IPS-20b (cell line): ENCODE results near the gene FLNC.

Experiments used
- H3K27ac ChIP-seq: one replicate; pipeline ENCODE4 v1.5.1; 2013; ENCODE audit warnings: low read length
- H3K27me3 ChIP-seq: 2 replicates; pipeline ENCODE4 v1.6.1; 2013; ENCODE audit warnings: mild to moderate bottlenecking, low read length, inconsistent platforms; ENCODE audit not compliant: insufficient read depth
- H3K36me3 ChIP-seq: 2 replicates; pipeline ENCODE4 v1.6.1; 2013; ENCODE audit warnings: low read depth, mild to moderate bottlenecking, inconsistent platforms, low read length, moderate library complexity; ENCODE audit not compliant: insufficient read depth
- H3K4me1 ChIP-seq: 2 replicates; pipeline ENCODE4 v1.6.1; 2013; ENCODE audit warnings: mild to moderate bottlenecking, control low read depth, inconsistent platforms, low read length, moderate library complexity; ENCODE audit not compliant: insufficient read depth
- H3K4me3 ChIP-seq: 2 replicates; pipeline ENCODE4 v1.5.1; 2013; ENCODE audit warnings: mild to moderate bottlenecking, low read length, inconsistent platforms
- H3K9ac ChIP-seq: 2 replicates; pipeline ENCODE4 v1.6.1; 2013; ENCODE audit warnings: low read depth, mild to moderate bottlenecking, inconsistent platforms, low read length, moderate library complexity
- H3K9me3 ChIP-seq: 2 replicates; pipeline ENCODE4 v1.6.1; 2013; ENCODE audit warnings: mild to moderate bottlenecking, low read depth, low read length, inconsistent platforms; ENCODE audit not compliant: insufficient read depth

The FLNC gene

DNA sequence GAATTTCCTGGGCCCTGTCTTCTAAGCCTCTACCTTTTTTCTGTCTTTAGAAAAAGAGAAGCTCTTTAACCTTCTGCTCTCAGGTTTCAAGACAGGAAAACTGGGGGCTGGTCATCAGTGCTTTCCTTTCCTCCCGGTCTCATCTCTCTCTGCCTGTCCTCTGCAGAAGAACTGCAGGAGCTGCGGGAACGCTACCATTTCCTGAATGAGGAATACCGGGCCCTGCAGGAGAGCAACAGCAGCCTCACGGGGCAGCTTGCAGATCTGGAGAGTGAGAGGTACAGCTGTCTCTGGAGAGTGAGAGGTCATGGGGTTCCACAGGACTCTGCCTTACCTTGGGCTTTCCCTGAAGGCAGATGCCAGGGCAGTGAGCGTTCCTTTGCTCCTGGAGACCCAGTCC, 25.7 kb upstream of the FLNC start:
- no peak overlapping the region for H3K27ac ChIP-seq

DNA sequence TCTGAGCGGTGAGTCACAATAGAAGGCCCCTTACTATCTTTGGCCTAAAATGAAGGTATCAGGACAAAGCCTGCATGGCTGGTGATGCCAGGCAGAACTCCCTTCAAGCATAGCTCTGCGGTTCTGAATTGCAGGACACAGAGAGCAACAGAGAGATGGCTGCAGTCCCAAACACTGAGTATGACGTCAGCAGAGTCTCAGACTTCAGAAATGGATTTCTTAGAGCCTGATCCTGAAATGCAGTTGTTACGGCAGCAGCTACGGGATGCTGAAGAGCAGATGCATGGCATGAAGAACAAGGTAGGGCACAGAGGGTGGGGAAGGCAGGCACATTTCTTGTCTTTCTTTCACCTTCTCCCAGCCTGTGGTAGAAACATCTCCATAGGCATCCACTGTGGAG, 25.0 kb upstream of the FLNC start:
- Histone ChIP-seq H3K9ac (no peak overlapping the region), H3K27me3 (no peaks in the 10 kb centered on the region), H3K36me3 (peaks cover 88% of the 10 kb centered on the region), H3K4me1 (no peaks in the 10 kb centered on the region), H3K27ac (no peak overlapping the region), H3K4me3 (no peak overlapping the region), H3K9me3 (no peaks in the 10 kb centered on the region)

More for the DNA sequence above, 25.7 kb upstream of the FLNC start:
- Histone ChIP-seq H3K9me3 (no peaks in the 10 kb centered on the region), H3K9ac (no peak overlapping the region), H3K36me3 (peaks cover 83% of the 10 kb centered on the region), H3K4me1 (no peaks in the 10 kb centered on the region), H3K4me3 (no peak overlapping the region), H3K27me3 (no peaks in the 10 kb centered on the region)

DNA sequence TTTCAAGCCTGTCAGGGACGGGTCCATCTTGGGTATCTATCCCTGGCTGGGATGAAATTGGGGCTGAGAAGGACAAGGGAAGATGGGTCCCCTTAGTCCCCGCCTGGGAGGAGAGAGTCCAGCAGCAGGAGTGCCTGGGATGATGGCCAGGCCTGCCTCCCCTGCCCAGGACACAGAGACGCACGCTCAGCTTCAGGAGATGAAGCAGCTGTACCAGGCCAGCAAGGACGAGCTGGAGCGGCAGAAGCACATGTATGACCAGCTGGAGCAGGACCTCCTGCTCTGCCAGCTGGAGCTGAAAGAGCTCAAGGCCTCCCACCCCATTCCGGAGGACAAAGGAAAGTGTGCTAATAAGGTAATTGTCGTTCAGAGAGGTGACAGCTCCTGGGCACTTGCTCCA, 23.0 kb upstream of the FLNC start:
- H3K9me3 ChIP-seq = no peaks in the 10 kb centered on the region
- no peaks in the 10 kb centered on the region for H3K4me1 ChIP-seq
- H3K36me3 ChIP-seq = peaks cover 82% of the 10 kb centered on the region
- H3K9ac ChIP-seq = no peak overlapping the region
- no peaks in the 10 kb centered on the region for H3K27me3 ChIP-seq
- H3K27ac ChIP-seq = no peak overlapping the region
- no peak overlapping the region for H3K4me3 ChIP-seq

DNA sequence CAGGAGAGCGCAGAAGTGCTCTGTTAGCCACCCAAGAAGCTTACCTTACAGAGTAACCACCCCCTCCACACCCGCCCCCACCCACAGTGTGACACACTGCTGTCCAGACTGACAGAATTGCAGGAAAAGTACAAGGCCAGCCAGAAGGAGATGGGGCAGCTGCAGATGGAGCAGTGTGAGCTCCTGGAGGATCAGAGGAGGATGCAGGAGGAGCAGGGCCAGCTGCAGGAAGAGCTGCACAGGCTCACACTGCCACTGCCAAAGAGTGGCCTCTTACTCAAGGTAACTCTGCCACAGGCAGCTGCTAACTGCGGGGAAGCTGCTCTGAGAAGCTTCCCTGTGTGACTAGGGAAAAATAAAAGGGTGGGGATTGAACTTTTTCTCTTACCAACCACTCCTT, 20.8 kb upstream of the FLNC start:
- Histone ChIP-seq H3K9ac (no peak overlapping the region), H3K36me3 (peaks cover 67% of the 10 kb centered on the region), H3K4me3 (no peak overlapping the region), H3K9me3 (no peaks in the 10 kb centered on the region), H3K4me1 (0 out of 2 replicates have a peak, but pooled peaks cover 3% of the 10 kb centered on the region), H3K27ac (no peak overlapping the region), H3K27me3 (no peaks in the 10 kb centered on the region)

DNA sequence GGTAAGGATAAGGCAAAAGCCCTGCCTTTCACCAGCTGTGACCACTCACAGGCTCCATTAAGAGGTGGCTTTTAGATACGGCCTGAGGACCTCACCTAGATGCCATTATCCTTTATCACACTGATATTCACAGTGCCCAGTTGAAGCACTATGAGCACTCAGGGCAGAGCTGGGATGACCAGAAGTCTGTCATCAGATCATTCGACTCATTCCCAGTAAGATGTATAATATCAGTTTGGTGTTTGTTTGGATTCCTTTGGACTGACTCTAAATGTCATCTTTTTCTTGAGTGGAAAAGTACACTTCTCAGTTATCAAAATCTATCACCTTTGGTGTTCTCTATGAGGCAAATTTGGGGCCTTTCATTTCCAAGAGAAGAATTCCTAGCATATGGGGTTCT, 19.7 kb upstream of the FLNC start:
- no peak overlapping the region for H3K27ac ChIP-seq
- H3K9ac ChIP-seq = no peak overlapping the region
- H3K9me3 ChIP-seq = no peaks in the 10 kb centered on the region
- peaks cover 65% of the 10 kb centered on the region for H3K36me3 ChIP-seq
- H3K4me3 ChIP-seq = no peak overlapping the region
- 0 out of 2 replicates have a peak, but pooled peaks cover 3% of the 10 kb centered on the region for H3K4me1 ChIP-seq
- H3K27me3 ChIP-seq = no peaks in the 10 kb centered on the region

DNA sequence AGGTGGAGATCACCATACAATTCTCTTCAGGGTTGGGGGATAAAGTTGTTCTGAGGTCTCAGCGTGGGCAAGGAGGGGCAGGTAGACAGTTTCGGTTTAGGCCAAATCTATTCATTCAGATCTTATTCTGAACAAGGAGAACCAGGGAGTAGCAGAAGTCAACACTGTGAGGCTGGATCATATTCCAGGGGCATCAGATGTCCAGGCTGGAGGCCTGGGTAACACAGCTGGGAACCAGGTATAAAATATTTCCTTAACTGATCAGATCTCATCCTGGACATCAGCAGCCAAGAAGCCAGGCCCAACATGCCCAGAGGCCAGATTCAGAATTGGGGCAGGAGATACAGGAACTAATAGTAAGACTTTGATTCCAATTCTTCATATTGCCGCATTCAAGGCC, 19.2 kb upstream of the FLNC start:
- Histone ChIP-seq H3K4me1 (0 out of 2 replicates have a peak, but pooled peaks cover 3% of the 10 kb centered on the region), H3K27me3 (no peaks in the 10 kb centered on the region), H3K9ac (no peak overlapping the region), H3K9me3 (no peaks in the 10 kb centered on the region), H3K27ac (no peak overlapping the region), H3K4me3 (no peak overlapping the region), H3K36me3 (peaks cover 59% of the 10 kb centered on the region)

DNA sequence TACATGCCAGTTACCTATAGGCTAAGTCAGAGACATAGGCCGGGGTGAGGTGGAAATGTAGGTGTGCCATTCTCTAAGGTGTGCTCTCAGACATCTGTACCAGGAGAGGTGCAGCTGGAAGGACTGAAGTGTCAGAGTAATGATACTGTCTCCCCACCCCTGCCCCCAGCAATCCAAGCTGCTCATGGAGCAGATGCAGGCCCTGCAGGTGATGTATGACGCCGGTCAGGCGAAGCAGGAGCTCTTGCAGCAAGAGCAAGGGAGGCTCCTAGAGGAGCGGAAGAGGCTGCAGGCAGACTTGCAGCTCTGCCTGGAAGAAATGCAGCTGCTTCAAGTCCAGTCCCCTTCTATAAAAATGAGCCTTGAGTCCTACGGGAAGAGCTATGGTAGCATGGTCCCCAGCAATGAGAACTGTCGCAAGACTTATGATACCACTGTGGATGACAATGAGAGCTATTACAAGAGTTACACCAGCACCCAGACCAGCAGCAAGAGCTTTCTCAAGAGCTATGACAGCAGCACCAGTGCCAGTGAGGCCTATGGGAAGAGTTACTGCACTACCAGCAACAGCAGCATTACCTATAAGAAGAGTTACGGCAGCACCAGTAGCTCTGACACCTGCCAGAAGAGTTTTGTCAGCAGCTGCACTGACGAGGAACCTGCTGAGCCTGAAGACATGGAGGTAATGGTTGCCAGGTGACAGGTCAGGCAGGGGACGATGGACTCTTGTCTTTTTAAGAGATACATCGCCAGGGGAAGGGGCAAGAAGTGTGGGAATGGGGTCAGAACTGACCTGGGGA, 18.4 kb upstream of the FLNC start:
- Histone ChIP-seq H3K4me1 (0 out of 2 replicates have a peak, but pooled peaks cover 3% of the 10 kb centered on the region), H3K9ac (no peak overlapping the region), H3K4me3 (no peak overlapping the region), H3K36me3 (peaks cover 51% of the 10 kb centered on the region), H3K27ac (no peak overlapping the region), H3K9me3 (no peaks in the 10 kb centered on the region), H3K27me3 (no peaks in the 10 kb centered on the region)

DNA sequence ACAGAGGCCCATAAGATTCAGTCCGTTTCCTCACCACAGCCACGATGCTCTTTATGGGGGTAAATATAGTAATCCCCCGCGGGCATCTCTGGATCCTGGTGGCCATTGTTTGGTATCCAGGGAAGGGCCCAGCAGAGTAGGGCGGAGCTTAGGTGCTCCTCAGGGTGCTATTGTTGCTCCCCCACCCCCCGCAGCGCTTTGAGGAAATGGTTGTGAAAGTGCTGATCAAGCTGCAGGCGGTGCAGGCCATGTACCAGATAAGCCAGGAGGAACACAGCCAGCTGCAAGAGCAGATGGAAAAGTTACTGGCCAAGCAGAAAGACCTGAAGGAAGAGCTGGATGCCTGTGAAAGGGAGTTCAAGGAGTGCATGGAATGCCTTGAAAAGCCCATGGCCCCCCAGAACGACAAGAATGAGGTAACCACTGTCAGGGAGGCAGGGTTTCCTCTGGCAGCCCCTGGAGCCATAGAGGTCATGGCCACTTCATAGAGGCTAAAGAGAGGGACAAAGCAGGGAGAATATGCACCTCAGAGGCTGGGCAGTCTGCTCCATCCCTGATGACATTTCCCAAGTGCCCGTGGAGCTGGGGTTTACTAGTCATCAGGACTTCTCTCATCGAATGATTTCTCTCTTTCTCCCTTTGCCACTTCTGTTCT, 17.6 kb upstream of the FLNC start:
- Histone ChIP-seq H3K36me3 (peaks cover 44% of the 10 kb centered on the region), H3K9me3 (no peaks in the 10 kb centered on the region), H3K4me1 (0 out of 2 replicates have a peak, but pooled peaks cover 3% of the 10 kb centered on the region), H3K27me3 (no peaks in the 10 kb centered on the region), H3K4me3 (no peak overlapping the region), H3K9ac (no peak overlapping the region), H3K27ac (no peak overlapping the region)

DNA sequence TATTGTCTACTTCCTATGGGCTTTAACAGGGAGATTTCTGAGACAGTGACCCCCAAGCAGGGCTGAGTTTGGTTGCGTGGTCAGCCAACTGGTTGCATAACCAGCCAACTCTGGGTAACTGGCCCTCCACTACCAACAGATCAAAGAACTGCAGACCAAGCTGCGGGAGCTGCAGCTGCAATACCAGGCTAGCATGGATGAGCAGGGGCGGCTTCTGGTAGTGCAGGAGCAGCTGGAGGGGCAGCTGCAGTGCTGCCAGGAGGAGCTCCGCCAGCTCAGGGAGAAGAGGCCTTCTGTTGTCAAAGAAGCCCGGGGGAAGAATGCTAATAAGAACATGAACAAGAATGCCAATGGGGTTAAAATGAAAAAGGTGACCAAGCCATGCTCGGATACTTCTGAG, 15.7 kb upstream of the FLNC start:
- H3K36me3 ChIP-seq = peaks cover 29% of the 10 kb centered on the region
- no peaks in the 10 kb centered on the region for H3K27me3 ChIP-seq
- no peak overlapping the region for H3K9ac ChIP-seq
- no peak overlapping the region for H3K4me3 ChIP-seq
- no peak overlapping the region for H3K27ac ChIP-seq
- no peaks in the 10 kb centered on the region for H3K9me3 ChIP-seq
- H3K4me1 ChIP-seq = 0 out of 2 replicates have a peak, but pooled peaks cover 3% of the 10 kb centered on the region

DNA sequence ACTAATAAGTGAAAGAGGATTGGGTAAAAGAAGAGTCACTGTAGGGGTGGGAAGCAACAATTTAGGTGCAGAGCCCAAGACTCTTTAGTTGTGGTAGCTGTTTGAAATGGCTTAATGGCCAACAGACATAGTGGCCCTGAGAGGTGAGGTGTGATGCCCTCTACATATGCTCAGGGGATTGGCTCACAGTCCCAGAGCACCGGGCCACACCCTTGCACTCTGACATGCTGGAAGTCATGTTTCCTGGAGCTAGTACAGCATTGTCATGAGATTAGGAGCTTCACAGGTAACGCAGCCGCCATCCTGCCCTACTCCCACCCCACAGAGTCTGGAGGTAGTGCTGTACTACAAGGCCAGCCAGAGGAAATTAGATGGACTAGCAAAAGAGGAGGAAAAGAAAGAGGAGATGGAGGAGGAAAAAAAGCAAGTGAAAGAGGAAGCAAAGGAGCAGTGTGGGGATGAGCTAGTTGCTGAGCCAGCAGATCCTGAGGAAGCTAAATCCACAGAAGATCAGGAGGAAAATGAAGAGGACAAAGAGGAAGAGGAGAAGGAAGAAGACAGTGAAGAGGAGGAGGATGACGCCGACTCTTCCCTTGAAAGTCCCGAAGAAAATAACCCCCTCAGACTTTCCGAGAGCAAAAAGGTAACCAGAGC, 14.8 kb upstream of the FLNC start:
- no peak overlapping the region for H3K9ac ChIP-seq
- no peak overlapping the region for H3K27ac ChIP-seq
- no peaks in the 10 kb centered on the region for H3K9me3 ChIP-seq
- H3K4me1 ChIP-seq = 0 out of 2 replicates have a peak, but pooled peaks cover 3% of the 10 kb centered on the region
- H3K36me3 ChIP-seq = peaks cover 20% of the 10 kb centered on the region
- no peak overlapping the region for H3K4me3 ChIP-seq
- H3K27me3 ChIP-seq = no peaks in the 10 kb centered on the region

DNA sequence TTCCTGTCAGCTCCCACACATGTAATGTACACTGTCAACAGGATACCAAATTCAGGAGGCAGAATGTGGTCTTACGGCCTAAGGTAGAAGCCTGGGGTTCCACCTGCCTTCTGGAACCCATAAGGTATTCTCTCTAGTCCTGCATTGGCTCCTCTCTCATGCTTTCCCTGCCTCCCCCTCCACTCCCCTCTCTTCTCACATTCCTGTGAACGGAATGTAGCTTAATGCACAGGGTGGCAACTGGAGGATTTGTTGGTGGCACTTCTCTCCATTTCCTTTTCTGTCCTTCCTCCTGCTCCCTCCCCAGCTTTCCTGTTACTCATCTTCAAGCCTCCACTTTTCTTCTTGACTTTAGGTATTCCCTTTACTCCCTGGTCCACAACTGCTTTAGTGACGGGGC, 11.5 kb upstream of the FLNC start:
- no peak overlapping the region for H3K9ac ChIP-seq
- no peaks in the 10 kb centered on the region for H3K9me3 ChIP-seq
- H3K27me3 ChIP-seq = no peaks in the 10 kb centered on the region

More for the DNA sequence above, 11.5 kb upstream of the FLNC start:
- H3K27ac ChIP-seq = no peak overlapping the region
- H3K4me1 ChIP-seq = no peaks in the 10 kb centered on the region
- H3K36me3 ChIP-seq = peaks cover 11% of the 10 kb centered on the region
- no peak overlapping the region for H3K4me3 ChIP-seq
